HG02852 (cell line): ENCODE measurements around the gene GLE1.
"Not testable (repeated sequence)": the region's sequence is repeated elsewhere in the genome, so short reads cannot be mapped to it uniquely, and the experiment has no call there.

Source experiments
- ATAC-seq: cut with Tn5 transposase; IDR thresholded peaks from one replicate; pipeline ENCODE4 v1.9.1; 2021; ENCODE audit warnings: mild to moderate bottlenecking, moderate library complexity; ENCODE audit not compliant: unreplicated experiment

GLE1 gene

DNA sequence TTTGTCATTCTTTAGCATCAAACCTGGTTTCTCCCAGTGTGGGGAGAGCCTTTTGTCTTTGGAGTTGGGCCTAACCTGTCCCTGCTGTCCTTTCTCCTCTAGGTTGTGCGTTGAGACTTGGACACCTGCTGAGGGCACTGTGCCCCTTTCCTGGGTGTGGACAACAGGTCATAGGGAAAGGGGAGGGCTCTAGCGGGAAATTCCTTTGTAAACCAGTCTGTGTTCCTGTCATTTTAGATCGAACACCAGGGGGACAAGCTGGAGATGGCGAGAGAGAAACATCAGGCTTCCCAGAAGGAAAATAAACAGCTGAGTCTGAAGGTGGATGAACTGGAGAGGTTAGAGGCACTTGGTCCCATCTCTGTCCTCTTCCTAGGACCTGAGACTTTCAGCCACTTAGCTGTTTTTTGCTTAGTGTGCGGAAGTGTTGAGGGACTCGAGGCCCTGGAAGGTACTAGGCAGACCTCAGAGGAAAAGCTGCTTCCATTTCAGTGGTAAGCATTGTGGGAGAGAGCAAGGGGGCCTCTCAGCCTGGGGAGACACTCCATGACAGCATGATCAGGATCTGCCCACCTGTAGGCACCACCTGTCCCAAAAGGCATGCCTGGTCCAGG lies 8.6 kb upstream of the GLE1 start:
- no peak for ATAC-seq

DNA sequence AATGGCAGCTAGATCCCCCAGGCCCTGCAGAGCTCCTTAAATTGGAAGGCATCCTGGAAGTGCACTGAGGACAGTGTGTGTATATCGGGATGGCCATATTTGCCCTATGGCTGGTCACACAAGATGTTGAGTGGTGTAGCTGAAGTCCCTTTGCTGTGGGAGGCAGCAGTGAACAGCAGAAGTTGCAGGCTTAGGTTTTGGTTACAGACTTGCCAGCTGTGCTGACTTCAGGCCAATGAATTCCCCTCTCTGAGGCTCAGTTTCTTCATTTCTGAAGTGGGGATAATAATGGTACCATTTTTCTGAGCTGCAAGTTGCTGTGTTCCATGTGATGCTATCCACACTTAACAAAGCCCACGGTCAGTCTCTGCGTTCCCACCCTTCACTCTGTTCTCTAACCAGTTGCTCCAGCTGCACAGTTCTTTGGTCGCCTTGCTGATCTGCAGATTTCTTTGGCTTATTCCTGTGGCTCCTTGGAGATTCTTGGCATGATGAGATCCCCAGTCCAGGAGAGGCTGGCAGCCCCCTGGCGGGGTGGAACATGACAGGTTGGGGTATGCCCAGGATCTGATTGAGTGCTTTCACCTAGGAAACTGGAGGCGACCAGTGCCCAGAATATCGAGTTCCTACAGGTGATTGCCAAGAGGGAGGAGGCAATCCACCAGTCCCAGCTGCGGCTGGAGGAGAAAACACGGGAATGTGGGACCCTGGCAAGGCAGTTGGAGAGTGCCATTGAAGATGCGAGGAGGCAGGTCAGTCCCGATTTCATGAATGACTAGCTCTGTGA lies 6.5 kb upstream of the GLE1 start:
- no peak for ATAC-seq

DNA sequence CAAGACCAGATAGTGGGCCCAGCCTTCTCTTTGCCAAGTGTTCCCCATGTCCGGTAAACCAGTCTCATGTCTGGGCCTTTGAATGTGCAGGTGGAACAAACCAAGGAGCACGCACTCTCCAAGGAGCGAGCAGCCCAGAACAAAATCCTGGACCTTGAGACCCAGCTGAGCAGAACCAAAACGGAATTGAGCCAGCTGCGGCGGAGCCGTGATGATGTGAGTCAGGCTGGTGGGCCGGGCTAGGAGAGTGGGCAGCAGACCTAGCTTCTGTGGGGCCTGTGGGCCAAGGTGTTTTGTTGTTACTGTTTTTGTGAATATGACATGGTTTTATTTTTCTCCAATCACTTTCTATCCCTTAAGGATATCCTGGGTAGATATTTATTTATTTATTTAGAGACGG lies 5.6 kb upstream of the GLE1 start:
- no peak for ATAC-seq

DNA sequence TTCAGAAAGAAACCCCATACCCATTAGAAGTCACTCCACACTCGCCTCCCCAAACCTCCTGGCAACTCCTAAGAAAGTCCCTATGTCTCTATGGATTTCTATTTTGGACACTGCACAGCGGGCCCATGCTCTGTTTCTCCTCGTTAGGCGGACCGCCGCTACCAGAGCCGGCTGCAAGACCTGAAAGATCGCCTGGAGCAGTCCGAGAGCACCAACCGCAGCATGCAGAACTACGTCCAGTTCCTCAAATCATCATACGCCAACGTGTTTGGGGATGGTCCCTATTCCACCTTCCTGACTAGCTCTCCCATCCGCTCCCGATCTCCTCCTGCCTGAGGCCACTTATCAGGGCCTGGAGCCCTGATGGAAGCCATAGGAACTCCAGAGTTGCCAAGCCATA lies 4.6 kb upstream of the GLE1 start:
- ATAC-seq: no peak

DNA sequence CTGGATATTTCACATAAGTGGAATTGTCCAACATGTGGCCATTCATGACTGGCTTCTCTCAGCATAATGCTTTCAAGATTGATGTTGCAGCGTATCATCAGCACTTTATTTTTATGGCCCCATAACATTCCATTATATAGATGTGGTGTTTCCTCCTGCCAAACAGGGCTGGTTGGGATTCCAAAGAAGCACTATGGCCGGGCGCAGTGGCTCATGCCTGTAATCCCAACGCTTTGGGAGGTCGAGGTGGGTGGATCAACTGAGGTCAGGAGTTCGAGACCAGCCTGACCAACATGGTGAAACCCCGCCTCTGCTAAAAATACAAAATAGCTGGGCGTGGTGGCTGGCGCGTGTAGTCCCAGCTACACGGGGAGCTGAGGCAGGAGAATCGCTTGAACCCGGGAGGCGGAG lies 1.1 kb upstream of the GLE1 start:
- not testable (repeated sequence) for ATAC-seq

DNA sequence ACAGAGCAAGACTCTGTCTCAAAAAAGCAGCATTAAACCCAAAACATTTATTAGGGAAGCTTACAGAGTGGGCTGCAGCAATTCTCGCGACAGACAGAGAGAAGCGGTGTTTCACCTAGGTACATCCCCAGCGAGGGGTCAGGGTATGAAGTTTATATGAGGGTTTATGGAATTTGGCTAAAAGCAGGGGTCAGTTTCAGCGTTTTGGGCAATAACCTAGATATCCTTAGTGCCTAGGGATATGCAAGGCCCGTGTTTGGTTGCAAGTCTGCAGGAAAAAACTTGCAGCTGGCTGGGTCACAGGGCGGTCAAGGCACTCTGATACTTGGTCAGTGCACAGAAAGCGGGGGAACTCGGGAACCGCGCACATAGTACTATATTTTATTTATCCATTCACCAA lies 649 bp upstream of the GLE1 start:
- no peak for ATAC-seq

DNA sequence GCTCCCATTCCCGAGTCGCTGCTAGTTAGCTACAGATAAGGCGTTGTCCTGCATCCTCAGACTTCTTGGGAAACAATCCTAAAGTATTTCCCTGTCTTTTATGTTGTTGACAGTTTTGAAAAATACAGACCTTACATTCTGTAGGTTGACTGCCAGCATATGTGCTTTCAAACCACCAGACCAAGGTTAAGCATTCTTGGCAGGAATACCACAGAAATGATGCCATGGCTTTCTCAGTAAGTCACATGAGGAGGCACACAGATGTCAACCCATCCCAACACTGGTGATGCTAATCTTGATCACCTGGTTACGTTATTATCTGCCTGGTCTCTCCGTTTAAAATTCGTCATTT lies 871 bp downstream of the GLE1 start:
- no peak for ATAC-seq

DNA sequence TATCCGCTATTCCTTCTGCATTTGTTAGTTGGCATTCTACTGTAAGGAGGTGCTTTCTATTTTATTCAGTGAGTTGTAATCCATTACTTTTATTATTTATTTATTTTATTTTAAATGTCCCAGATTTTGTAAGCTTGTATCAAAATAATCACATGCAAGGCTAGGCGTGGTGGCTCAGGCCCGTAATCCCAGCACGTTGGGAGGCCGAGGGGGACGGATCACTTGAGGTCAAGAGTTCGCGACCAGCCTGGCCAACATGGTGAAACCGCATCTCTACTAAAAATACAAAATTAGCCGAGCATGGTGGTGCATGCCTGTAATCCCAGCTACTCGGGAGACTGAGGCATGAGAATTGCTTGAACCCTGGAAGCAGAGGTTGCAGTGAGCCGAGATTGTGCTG lies 1.4 kb downstream of the GLE1 start:
- not testable (repeated sequence) for ATAC-seq

DNA sequence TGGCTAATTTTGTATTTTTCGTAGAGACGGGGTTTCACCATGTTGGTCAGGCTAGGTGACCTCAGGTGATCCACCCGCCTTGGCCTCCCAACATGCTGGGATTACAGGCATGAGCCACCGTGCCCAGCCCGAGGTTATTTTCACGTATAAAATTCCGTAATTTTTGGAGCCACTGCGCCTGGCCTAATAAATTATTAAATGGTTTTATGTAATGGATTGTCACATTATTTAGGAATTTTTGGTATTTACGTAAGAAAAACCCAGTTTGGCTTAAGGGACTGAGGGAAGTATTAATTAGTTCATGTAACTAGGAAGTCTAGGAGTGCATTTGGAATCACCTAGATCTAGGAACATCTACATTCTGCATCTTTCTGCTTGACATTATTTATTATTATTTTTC lies 8.3 kb downstream of the GLE1 start:
- no peak for ATAC-seq

DNA sequence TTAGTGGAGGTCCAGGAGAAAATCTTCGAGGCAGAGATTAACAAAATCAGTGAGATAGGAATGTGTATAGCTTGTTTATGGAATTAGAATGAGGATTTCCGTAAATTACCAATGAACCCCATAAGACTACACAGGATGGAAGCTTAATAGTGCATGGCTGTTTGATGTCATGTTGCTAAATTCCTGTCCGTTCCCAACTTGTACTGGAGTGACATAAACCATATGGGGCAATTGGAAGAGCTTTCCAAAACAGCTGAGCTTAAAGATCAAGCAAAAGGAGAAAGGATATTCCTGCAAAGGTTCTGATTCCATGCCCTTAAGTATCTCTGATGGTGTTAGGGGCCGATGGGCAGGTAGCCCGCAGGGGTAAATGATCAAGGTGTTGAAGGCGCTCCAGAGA lies 17.4 kb downstream of the GLE1 start:
- ATAC-seq: no peak

DNA sequence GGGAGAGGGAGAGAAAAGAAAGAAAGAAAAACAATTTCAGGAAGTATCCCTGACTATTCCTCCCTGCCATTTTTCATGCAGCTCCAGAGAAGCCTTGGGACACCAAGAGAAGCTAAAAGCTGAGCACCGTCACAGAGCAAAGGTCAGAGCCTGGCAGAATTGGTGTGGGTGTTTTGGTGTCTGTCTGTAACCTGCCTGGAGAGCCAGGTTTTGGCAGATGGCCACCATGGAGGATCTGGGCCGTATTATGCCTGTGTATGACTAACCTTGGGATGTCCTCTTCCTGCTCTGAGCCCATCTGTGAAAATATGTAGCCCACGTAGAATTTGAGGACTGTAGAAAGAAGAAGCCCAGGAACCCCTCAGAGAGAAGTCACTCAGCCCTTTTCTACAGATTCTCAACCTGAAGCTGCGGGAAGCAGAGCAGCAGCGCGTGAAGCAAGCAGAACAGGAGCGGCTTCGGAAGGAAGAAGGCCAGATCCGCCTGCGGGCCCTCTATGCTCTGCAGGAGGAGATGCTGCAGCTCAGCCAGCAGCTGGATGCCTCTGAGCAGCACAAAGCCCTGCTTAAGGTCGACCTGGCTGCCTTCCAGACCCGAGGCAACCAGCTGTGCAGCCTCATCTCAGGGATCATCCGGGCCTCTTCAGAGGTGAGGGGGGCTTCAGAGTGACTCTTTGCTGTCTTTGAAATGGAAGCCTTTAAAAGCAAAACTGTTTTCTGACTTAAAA lies 18.8 kb downstream of the GLE1 start:
- no peak for ATAC-seq

DNA sequence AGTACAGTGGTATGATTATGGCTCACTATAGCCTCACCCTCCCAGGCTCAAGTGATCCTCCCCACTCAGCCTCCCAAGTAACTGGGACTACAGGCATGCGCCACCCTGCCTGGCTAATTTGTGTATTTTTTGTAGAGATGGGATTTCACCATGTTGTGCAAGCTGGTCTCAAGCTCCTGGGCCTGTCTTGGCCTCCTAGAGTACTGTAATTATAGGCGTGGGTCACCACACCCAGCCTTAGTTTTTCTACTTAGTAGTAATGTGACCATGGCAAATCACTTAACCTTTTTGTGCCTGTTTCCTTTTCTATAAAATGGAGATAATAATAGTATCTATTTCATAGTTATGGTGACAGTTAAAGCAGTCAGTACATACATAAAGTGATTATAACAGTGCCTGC lies 22.2 kb downstream of the GLE1 start:
- ATAC-seq: no peak

DNA sequence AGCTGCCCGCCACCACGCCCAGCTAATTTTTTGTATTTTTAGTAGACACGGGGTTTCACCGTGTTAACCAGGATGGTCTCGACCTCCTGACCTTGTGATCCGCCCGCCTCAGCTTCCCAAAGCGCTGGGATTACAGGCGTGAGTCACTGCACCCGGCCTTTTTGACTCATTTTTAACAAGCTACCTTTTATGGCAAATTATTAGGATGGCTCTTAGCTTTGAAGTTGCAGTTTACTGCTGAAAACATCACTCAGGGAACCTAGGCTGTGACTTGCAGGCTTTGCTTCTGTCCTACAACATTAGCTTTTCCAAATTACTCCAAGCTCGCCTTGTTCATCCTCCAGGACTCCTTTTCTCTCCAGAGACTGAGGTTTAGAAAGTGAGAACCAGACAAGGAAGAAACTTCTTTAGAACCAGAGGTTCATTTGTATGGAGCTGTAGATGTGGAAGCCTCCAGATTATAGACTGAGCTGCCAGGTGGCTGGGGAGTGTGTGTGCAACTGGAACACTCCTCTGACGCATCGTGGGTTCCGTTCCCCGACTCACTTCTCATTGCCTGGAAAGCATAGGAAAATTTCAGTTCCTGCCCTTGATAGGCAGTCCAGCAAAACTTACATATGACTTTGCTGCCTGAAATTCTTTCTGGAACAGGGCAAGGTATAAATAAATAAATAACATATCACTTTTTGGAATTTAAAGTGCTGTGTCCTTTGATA lies 24.1 kb downstream of the GLE1 start:
- ATAC-seq: no peak

DNA sequence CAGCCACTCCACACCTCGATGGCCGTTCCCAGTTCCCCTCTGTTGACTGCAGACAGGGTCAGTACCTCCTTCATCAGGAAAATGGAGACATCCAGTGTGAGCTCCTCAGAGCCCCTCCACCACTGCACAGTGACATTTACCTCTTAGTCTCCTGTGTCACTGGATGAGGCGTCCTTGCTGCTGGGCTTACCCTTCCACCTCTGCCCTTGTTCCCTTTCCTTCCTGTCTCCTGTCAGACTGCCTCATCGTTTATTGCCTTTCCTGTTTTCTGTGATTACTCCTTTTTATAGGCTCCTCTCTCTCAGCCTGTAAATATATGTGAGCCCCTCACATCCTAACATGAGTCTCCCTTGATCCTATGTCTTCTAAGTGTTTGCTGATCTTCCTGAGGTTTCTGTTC lies 24.7 kb downstream of the GLE1 start:
- no peak for ATAC-seq

DNA sequence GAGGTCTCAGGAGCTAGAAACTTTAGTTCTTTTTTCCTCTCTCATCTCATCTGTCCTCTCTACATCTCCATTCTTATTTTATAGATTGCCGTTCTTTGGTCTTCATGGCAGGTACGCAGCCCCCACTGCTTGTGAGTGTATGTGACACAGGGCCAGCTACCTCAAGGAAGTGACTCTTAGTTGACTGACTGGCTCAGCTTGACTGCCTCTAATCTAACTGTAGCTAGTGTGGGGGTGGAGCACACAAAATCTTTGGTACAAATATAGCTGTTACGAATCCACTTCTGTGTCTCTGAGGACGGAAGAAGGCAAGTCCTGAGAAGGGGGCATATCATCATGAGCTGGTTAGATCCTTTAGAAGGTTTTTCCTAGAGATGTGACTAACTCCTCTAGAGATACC lies 28.1 kb downstream of the GLE1 start:
- no peak for ATAC-seq

DNA sequence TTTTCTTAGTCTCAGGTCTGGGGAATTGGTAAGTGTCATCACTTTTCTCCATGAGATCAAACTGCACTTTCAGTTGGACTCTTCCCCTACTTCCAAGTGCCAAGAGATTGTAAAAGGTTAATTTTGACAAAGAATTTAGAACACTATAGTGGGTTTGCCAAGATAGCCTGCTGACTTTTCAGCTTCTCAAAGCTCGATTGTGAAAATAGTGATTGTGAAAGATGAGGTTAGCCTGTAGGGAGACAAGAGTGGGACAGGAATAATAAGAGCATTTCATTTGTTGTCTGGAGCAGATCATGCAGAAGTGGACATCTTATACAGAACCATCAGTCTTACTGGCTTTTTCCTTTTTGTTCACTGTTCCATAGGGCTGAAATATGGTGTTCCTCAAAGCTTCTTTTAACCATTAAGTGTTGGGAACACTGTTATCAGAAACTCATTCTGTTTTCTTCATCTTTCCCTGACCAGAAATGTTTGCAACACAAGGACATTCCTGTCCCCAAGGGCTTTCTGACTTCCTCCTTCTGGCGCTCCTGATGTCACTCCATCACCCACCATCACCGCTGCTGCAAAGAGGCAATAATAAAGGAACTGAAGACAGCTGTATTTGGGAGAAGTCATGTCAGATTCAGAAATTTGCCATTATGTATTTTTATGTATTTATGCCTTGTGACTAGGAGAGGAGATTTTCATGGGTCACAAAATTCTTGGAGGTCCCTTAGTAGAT lies 36.3 kb downstream of the GLE1 start:
- ATAC-seq: no peak

DNA sequence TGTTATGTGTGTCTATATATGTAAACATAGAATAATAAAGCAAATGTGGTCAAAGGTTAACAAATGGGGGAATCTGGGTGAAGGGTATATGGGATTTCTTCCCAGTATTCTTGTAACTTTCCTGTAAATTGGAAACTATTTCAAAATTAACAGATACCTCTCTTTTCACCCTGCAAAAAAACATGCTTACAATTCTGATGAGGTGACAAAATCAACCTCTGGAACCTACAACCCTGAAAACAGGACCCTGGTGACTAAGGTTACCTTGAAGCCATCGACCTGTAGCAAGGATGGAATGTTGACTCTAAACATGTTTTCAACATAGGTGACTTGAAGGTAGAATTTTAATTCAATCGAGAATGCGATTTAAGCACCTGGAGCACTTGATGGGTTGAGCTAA lies 42.0 kb downstream of the GLE1 start:
- ATAC-seq: no peak

DNA sequence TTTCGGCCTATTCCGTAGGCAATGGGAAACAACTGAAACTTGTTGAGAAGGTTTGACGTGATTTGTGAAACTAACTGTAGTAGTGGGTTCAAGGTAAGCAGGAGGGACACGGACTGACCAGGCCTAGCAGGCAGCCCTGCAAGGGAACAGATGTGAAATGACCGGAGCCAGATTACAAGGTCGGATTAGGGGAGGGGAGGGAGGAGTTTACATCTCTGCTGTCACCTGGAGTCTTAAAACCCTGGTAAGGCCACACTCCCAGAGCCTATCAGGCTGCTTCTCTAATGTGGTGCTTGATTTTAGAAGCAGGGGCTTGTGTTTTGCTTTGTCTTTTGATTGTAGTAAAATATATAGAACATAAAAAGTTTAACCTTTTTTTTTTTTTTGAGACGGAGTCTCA lies 44.4 kb downstream of the GLE1 start:
- no peak for ATAC-seq

DNA sequence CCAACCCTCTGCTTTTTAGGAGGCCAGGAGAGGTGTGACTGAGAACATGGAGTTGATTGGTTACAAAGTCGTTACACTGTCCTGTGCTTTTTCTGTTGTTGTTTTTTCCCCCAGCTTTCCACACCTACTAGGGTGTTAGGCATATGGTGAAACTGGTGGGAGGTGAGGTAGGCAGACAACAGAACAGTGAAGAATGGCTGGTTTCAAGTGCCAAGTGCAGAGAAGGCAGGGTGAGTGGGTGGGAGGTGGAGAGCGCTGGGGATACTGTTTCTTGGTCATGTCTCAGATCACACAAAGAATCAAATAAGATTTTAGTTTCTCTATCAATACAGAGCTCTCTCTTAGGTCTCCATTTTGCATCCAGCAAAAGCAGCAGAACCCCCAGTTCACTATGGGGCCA lies 45.7 kb downstream of the GLE1 start:
- no peak for ATAC-seq

DNA sequence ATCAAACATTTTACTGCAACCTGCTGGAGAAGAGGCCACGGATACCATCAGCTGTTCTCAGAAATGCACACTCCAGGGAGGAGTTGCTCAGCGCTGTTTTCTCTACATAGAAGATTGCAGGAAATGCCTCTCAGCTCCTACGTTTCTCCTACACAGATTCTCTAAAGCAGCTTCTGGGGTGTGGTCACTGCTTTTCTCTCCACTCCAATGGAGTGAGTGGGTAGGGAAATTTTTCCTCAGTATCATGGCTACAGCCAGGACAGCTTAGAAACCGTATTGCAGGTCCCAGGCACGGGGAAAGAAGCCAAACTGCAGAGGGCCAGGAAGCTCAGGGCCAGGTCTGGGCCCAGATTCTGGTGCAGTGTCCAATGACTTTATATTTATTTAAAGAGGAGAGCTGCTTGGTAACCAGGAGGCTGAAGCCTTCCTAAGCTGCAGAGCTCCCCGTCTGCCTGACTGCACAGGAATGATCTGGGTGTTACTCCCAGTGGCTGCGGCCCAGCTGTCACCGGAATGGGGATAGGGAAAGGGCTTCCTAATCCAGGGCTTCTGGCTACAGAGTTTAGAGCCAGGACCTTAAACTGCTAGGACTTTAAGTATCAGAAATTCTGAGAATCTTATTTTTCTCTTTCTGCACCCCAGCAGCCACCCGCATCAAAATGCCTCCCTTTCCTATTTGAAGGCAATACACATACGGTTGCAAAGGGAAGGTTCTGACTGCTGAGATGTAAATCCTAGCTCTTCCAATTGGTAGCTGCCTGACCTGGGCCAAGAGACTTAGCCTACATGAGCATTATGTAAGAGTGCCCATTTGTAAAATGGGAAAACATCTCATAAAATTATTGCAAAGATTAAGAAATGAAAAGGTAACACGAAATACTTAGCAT lies 46.5 kb downstream of the GLE1 start:
- no peak for ATAC-seq
